ENCODE data around the gene ADAM12. TPM values are rescaled to one million over a fixed set of nuclear protein-coding genes. Genes with fewer than 3 reads are reported as not detected.

Gene ADAM12
- polyA plus RNA-seq, 1 of the 3 experiments (the other 2 are of a cell fraction) = 25.0 TPM

DNA sequence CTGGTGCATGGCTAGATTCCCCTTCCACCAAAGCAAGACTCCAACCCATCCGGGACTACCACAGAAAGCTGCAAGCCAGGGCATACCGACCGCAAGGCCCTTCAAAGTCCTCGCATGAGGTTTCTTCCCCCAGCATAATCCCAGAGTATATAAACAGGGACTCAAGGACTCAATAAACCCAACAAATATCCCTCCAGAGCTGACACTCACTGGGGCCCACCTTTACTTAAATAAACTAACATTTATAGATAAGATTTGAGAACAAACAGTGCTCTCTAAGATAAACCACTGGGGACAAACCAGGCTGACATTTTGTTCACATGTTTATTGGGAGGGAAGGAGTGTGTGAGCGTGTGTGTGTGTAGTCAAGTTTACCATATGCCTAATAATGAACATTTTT lies 138.2 kb downstream of the ADAM12 start:
- no peak for DNase-seq
- H3K36me3 ChIP-seq (replicated peaks in 1 of 2; ENCODE audit: control insufficient read depth in 1 of 2, insufficient read depth in 2 of 2, low read length in 1 of 2) = no peaks in the 10 kb centered on the region
- no peak overlapping the region for H3K9ac ChIP-seq
- H3K4me1 ChIP-seq (ENCODE audit: control insufficient read depth in 1 of 2, insufficient read depth in 2 of 2, low read depth in 1 of 2, low read length in 1 of 2) = peaks cover 12 to 26% of the 10 kb centered on the region in 2 experiments; a peak in 3 of 4 replicates
- no peaks in the 10 kb centered on the region for H3K79me2 ChIP-seq (ENCODE audit: insufficient read depth)
- H3F3A ChIP-seq (replicated peaks; ENCODE audit: insufficient read depth) = peaks cover 46% of the 10 kb centered on the region
- POLR2A ChIA-PET = no interaction called here
- H3K27ac ChIP-seq (ENCODE audit: low read depth in 2 of 2, low read length in 1 of 2) = no peak overlapping the region
- no peaks in the 10 kb centered on the region for H3K27me3 ChIP-seq (ENCODE audit: insufficient read depth)
- no peak overlapping the region for H2AFZ ChIP-seq (ENCODE audit: low read depth)
- H4K20me1 ChIP-seq (ENCODE audit: insufficient read depth) = no peaks in the 10 kb centered on the region
- no peaks in the 10 kb centered on the region for H3K9me2 ChIP-seq
- H3K4me3 ChIP-seq (ENCODE audit: low read depth in 2 of 2, low read length in 1 of 2) = no peak overlapping the region
- CTCF ChIA-PET = interaction anchor here (1.6 kb wide), 1 partner anchor 254 kb away, joined by 4 read pairs; no protein-coding TSS in a partner anchor
- no peak for TF ChIP-seq GABPA (IDR thresholded peaks at IDR 0.05; ENCODE audit: low read depth)
- TF ChIP-seq CHD2 (IDR thresholded peaks at IDR 0.05; ENCODE audit: low read length, partially characterized antibody) = no peak
- TF ChIP-seq RXRA (IDR thresholded peaks at IDR 0.05; ENCODE audit: borderline replicate concordance, low read depth) = no peak
- no peak for TF ChIP-seq TAF1 (IDR thresholded peaks at IDR 0.05; ENCODE audit: borderline replicate concordance, low read depth, low read length)
- TF ChIP-seq GATA2 (CRISPR knock-in tag; IDR thresholded peaks at IDR 0.05) = no peak
- TF ChIP-seq RFX5 (IDR thresholded peaks at IDR 0.05; ENCODE audit: low read length) = no peak
- no peak for TF ChIP-seq SMC3 (IDR thresholded peaks at IDR 0.05; ENCODE audit: low read depth, low read length)
- TF ChIP-seq, protein P1, sequence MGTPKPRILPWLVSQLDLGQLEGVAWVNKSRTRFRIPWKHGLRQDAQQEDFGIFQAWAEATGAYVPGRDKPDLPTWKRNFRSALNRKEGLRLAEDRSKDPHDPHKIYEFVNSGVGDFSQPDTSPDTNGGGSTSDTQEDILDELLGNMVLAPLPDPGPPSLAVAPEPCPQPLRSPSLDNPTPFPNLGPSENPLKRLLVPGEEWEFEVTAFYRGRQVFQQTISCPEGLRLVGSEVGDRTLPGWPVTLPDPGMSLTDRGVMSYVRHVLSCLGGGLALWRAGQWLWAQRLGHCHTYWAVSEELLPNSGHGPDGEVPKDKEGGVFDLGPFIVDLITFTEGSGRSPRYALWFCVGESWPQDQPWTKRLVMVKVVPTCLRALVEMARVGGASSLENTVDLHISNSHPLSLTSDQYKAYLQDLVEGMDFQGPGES (IDR thresholded peaks at IDR 0.05; ENCODE audit: low read depth, low read length) = no peak
- no peak for TF ChIP-seq RAD21 (IDR thresholded peaks at IDR 0.05; ENCODE audit: low read length)
- TF ChIP-seq, protein P2, sequence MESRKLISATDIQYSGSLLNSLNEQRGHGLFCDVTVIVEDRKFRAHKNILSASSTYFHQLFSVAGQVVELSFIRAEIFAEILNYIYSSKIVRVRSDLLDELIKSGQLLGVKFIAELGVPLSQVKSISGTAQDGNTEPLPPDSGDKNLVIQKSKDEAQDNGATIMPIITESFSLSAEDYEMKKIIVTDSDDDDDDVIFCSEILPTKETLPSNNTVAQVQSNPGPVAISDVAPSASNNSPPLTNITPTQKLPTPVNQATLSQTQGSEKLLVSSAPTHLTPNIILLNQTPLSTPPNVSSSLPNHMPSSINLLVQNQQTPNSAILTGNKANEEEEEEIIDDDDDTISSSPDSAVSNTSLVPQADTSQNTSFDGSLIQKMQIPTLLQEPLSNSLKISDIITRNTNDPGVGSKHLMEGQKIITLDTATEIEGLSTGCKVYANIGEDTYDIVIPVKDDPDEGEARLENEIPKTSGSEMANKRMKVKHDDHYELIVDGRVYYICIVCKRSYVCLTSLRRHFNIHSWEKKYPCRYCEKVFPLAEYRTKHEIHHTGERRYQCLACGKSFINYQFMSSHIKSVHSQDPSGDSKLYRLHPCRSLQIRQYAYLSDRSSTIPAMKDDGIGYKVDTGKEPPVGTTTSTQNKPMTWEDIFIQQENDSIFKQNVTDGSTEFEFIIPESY (IDR thresholded peaks at IDR 0.05; ENCODE audit: borderline replicate concordance, low read depth) = no peak
- no peak for TF ChIP-seq POLR2AphosphoS5 (IDR thresholded peaks at IDR 0.05; ENCODE audit: low read depth, low read length)
- TF ChIP-seq SIN3A (IDR thresholded peaks at IDR 0.05; ENCODE audit: borderline replicate concordance, low read depth, low read length) = no peak
- TF ChIP-seq TEAD4 (IDR thresholded peaks at IDR 0.05; ENCODE audit: borderline replicate concordance, insufficient read depth) = no peak
- TF ChIP-seq, protein P3, sequence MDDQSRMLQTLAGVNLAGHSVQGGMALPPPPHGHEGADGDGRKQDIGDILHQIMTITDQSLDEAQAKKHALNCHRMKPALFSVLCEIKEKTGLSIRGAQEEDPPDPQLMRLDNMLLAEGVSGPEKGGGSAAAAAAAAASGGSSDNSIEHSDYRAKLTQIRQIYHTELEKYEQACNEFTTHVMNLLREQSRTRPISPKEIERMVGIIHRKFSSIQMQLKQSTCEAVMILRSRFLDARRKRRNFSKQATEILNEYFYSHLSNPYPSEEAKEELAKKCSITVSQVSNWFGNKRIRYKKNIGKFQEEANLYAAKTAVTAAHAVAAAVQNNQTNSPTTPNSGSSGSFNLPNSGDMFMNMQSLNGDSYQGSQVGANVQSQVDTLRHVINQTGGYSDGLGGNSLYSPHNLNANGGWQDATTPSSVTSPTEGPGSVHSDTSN (IDR thresholded peaks at IDR 0.05) = no peak
- TF ChIP-seq, protein P4, sequence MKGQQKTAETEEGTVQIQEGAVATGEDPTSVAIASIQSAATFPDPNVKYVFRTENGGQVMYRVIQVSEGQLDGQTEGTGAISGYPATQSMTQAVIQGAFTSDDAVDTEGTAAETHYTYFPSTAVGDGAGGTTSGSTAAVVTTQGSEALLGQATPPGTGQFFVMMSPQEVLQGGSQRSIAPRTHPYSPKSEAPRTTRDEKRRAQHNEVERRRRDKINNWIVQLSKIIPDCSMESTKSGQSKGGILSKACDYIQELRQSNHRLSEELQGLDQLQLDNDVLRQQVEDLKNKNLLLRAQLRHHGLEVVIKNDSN (IDR thresholded peaks at IDR 0.05; ENCODE audit: borderline replicate concordance, low read depth) = no peak
- TF ChIP-seq FOXJ3 (CRISPR knock-in tag; IDR thresholded peaks at IDR 0.05) = no peak
- no peaks in the 10 kb centered on the region for H3K9me3 ChIP-seq
- no peak overlapping the region for H3K4me2 ChIP-seq
- 82% methylated on average over 5 of the region's 5 CpGs for WGBS (ENCODE audit: low lambda C conversion rate)

Data from SK-N-SH (cell line).